GM12873 (cell line): ENCODE measurements around the gene ACTG1.

ENCODE experiments used
- CTCF ChIP-seq: IDR thresholded peaks from 2 replicates; pipeline ENCODE4 v1.5.1; 2012; ENCODE audit warnings: low read depth, mild to moderate bottlenecking, moderate library complexity, low read length, control low read depth; ENCODE audit not compliant: insufficient read depth; ENCODE audit errors: missing control alignments

ACTG1 gene

GRCh38 chr17:81502471-81503017, 10.1 kb downstream of the ACTG1 start:
- TF ChIP-seq CTCF: no peak

- TF ChIP-seq CTCF: no peak
Observed at GRCh38 chr17:81500047-81500446, 12.6 kb downstream of the ACTG1 start.

GRCh38 chr17:81499601-81499970, 13.0 kb downstream of the ACTG1 start:
- TF ChIP-seq CTCF: no peak

GRCh38 chr17:81498953-81499600, 13.5 kb downstream of the ACTG1 start:
- no peak for TF ChIP-seq CTCF

- TF ChIP-seq CTCF: no peak
Observed at GRCh38 chr17:81494626-81495377, 17.8 kb downstream of the ACTG1 start.

- TF ChIP-seq CTCF: no peak
Observed at GRCh38 chr17:81493198-81494038, 19.2 kb downstream of the ACTG1 start.

GRCh38 chr17:81492706-81493105, 19.9 kb downstream of the ACTG1 start:
- TF ChIP-seq CTCF: no peak
